Measurements from ENCODE around the gene FGF13.

DNA sequence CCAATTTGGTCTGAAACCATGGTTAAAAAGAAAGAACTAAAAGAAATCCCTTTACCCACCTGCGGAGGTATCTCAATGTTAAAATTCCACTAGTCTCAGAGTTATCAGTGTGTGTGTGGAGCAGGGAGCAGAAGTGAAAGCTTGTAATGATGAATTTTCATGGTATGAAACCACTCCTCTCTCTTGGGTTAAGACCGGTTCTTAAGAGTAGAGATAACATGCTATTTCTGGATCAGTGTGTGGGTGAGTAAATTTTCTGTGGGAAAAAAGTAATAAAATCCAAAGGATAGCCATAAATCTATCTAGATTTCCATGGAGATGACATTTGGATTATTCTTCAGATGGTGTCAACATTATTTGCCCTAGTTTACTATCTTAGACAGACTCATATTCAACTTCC lies 3.2 kb downstream of the FGF13 start:
- no peak for TF ChIP-seq TAF1 (IDR thresholded peaks at IDR 0.05; ENCODE audit: low read depth)
- TF ChIP-seq, protein P1, sequence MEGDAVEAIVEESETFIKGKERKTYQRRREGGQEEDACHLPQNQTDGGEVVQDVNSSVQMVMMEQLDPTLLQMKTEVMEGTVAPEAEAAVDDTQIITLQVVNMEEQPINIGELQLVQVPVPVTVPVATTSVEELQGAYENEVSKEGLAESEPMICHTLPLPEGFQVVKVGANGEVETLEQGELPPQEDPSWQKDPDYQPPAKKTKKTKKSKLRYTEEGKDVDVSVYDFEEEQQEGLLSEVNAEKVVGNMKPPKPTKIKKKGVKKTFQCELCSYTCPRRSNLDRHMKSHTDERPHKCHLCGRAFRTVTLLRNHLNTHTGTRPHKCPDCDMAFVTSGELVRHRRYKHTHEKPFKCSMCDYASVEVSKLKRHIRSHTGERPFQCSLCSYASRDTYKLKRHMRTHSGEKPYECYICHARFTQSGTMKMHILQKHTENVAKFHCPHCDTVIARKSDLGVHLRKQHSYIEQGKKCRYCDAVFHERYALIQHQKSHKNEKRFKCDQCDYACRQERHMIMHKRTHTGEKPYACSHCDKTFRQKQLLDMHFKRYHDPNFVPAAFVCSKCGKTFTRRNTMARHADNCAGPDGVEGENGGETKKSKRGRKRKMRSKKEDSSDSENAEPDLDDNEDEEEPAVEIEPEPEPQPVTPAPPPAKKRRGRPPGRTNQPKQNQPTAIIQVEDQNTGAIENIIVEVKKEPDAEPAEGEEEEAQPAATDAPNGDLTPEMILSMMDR (IDR thresholded peaks at IDR 0.05; ENCODE audit: poor library complexity, severe bottlenecking) = no peak
